ENCODE data around the gene YOD1.

- TF ChIP-seq, protein P1, sequence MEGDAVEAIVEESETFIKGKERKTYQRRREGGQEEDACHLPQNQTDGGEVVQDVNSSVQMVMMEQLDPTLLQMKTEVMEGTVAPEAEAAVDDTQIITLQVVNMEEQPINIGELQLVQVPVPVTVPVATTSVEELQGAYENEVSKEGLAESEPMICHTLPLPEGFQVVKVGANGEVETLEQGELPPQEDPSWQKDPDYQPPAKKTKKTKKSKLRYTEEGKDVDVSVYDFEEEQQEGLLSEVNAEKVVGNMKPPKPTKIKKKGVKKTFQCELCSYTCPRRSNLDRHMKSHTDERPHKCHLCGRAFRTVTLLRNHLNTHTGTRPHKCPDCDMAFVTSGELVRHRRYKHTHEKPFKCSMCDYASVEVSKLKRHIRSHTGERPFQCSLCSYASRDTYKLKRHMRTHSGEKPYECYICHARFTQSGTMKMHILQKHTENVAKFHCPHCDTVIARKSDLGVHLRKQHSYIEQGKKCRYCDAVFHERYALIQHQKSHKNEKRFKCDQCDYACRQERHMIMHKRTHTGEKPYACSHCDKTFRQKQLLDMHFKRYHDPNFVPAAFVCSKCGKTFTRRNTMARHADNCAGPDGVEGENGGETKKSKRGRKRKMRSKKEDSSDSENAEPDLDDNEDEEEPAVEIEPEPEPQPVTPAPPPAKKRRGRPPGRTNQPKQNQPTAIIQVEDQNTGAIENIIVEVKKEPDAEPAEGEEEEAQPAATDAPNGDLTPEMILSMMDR (conservative IDR thresholded peaks at IDR 0.05) = no peak
- no peak for TF ChIP-seq ZFX (IDR thresholded peaks at IDR 0.05)
Measured at GRCh38 chr1:207093944-207094343, 42.9 kb upstream of the YOD1 start.
